NCI-H748 treated with DMSO at 0.1 percent for 48 hours (cell line): Measurements from ENCODE around the gene DOK3.

Experiments used
- DNase-seq: peaks from one replicate; lab custom pipeline; 2025; lab: John Stamatoyannopoulos, UW

DOK3 gene

GRCh38 chr5:177467436-177467835, 42.2 kb downstream of the DOK3 start:
- DNase-seq = no peak

GRCh38 chr5:177466861-177467260, 42.8 kb downstream of the DOK3 start:
- DNase-seq = no peak

- no peak for DNase-seq
These were observed 44.6 kb downstream of the DOK3 start for GRCh38 chr5:177465044-177465443.

GRCh38 chr5:177462021-177462670, 47.5 kb downstream of the DOK3 start:
- DNase-seq = no peak

GRCh38 chr5:177459819-177460628, 49.6 kb downstream of the DOK3 start:
- no peak for DNase-seq

GRCh38 chr5:177459357-177459756, 50.3 kb downstream of the DOK3 start:
- DNase-seq = no peak

GRCh38 chr5:177458912-177459350, 50.7 kb downstream of the DOK3 start:
- DNase-seq = no peak

GRCh38 chr5:177457852-177458681, 51.6 kb downstream of the DOK3 start:
- no peak for DNase-seq

- DNase-seq = peak; percentile 89
These were observed 52.4 kb downstream of the DOK3 start for GRCh38 chr5:177456976-177457851.

- no peak for DNase-seq
These were observed 53.0 kb downstream of the DOK3 start for GRCh38 chr5:177456591-177456964.

GRCh38 chr5:177455661-177456590, 53.7 kb downstream of the DOK3 start:
- DNase-seq = peak; percentile 76

GRCh38 chr5:177455036-177455660, 54.5 kb downstream of the DOK3 start:
- DNase-seq = peak; percentile 64

- DNase-seq = peak; percentile 89
These were observed 55.1 kb downstream of the DOK3 start for GRCh38 chr5:177454397-177455035.

GRCh38 chr5:177453852-177454396, 55.7 kb downstream of the DOK3 start:
- no peak for DNase-seq

GRCh38 chr5:177452688-177453638, 56.7 kb downstream of the DOK3 start:
- no peak for DNase-seq
